Activated CD8-positive, alpha-beta T cell treated with anti-CD3 and anti-CD28 coated beads, Interleukin-2, amount 10 ng/mL, durations not matched to agents 7 days and 5 days (primary cell): Measurements from ENCODE around the gene HSD17B1. TPM values are rescaled to one million over a fixed set of nuclear protein-coding genes. Genes with fewer than 3 reads are reported as not detected.

Experiments used
- ATAC-seq: fragments of 150-1000 bp; cut with Tn5 transposase; one replicate; pipeline ENCODE4 v1.10.0; 2021; ENCODE audit warnings: moderate library complexity
- CTCF ChIA-PET: fragments of 350-600 bp; sonication (Branson Sonifier 250); formaldehyde crosslinking; loops from one replicate; lab custom pipeline; 2021; ENCODE audit warnings: antibody characterized with exemption; lab: Charles Lee
- POLR2A ChIA-PET: fragments of 350-600 bp; sonication (Branson Sonifier 250); formaldehyde crosslinking; loops from one replicate; lab custom pipeline; 2021; ENCODE audit warnings: antibody characterized with exemption; lab: Charles Lee
- DNase-seq: peaks from one replicate; pipeline ENCODE4 v3.0.0-alpha.2; 2020
- H3K27ac Mint-ChIP-seq: one replicate; pipeline ENCODE4 v1.8.0; 2021; ENCODE audit warnings: mild to moderate bottlenecking, mixed read lengths
- H3K27me3 Mint-ChIP-seq: one replicate; pipeline ENCODE4 v1.8.0; 2021; ENCODE audit warnings: low read depth, mixed read lengths
- H3K36me3 Mint-ChIP-seq: one replicate; pipeline ENCODE4 v1.8.0; 2021; ENCODE audit warnings: low read depth, mixed read lengths
- H3K4me1 Mint-ChIP-seq: one replicate; pipeline ENCODE4 v1.8.0; 2021; ENCODE audit warnings: low read depth, mixed read lengths
- H3K4me3 Mint-ChIP-seq: one replicate; pipeline ENCODE4 v1.8.0; 2021; ENCODE audit warnings: mild to moderate bottlenecking, mixed read lengths
- H3K9me3 Mint-ChIP-seq: one replicate; pipeline ENCODE4 v1.8.0; 2022; ENCODE audit warnings: mixed read lengths; ENCODE audit not compliant: insufficient read depth
- total RNA-seq, 2 experiments: library from RNA; stranded (reverse); gene quantifications; one replicate each; pipeline ENCODE4 v1.2.3, GENCODE V29; 2021

Gene HSD17B1
- total RNA-seq, 2 experiments from 2014 or later, result 0.53 to 0.60 TPM

DNA sequence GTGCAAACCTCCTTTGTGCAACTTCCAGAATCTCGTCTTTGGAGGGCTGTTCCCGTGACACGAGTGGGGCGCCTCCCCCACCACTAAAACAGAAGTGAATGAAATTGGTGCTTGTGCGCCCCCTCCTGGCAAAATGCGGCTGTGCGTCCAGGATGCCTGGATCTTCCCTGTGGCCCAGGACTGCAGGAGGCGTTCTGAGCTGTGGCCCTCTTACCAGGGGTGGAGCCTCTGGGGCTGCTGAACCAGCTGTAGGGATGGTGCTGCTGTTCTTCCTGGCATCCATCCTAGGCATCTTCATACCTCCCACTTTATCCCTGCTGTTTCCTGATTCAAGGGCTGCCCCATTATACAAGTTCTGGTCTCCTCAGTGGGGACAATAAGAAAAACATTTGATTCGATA lies 35.2 kb upstream of the HSD17B1 start:
- ATAC-seq (peak; percentile 86), DNase-seq (peak; percentile 87)
- CTCF ChIA-PET, result interaction anchor here (0.5 to 4.3 kb wide), 42 partner anchors 10 to 323 kb away, joined by 3 to 35 read pairs (median 4); partner anchors contain the start of genes CAVIN1, GHDC, NAGLU and STAT3
- no peak overlapping the region for H3K27ac Mint-ChIP-seq
- peaks cover 5% of the 10 kb centered on the region for H3K4me1 Mint-ChIP-seq
- POLR2A ChIA-PET, result no interaction called here
- no peaks in the 10 kb centered on the region for H3K36me3 Mint-ChIP-seq
- H3K4me3 Mint-ChIP-seq, result no peak overlapping the region
- H3K9me3 Mint-ChIP-seq, result no peaks in the 10 kb centered on the region
- peaks cover 8% of the 10 kb centered on the region for H3K27me3 Mint-ChIP-seq

DNA sequence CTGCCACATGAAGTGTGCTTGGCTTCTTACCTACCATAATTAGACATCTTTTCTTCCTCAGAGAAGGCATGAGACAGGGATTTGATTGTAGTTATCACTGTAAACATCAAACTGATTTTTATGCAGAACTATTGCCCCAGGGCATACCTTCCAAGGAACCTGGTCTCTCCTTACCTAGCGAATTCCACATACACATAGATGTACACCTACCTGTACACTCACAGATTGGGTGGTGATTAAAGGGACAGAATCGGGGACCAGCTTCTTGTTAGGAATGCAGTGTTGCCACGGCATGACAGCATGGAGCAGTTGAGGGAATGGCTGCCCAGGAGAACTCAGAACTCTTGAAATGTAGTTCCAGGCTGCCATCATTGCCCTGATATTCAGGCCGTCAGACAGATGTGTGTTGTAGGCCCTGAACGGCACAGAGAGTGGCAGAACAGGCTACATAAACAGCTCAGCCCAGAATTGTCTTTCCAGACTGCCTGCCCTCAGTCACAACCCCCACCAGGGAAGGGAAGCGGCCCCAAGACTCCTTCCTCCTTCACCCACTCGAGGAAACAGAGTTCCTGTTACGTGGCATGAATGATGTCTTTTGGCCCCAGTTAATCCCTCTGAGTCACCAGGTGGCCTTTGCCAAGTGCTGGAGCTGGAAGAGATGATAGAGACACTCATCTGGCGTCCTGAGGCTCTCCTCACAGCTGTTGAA lies 34.5 kb upstream of the HSD17B1 start:
- Mint-ChIP-seq H3K9me3 (no peaks in the 10 kb centered on the region), H3K27ac (no peak overlapping the region), H3K36me3 (no peaks in the 10 kb centered on the region), H3K4me3 (no peak overlapping the region), H3K27me3 (peaks cover 8% of the 10 kb centered on the region), H3K4me1 (peaks cover 5% of the 10 kb centered on the region)
- CTCF ChIA-PET, result interaction anchor here (0.5 to 4.3 kb wide), 49 partner anchors 9 to 324 kb away, joined by 3 to 35 read pairs (median 4); partner anchors contain the start of genes CAVIN1, GHDC, NAGLU and STAT3
- no peak for DNase-seq
- no peak for ATAC-seq
- POLR2A ChIA-PET, result no interaction called here

DNA sequence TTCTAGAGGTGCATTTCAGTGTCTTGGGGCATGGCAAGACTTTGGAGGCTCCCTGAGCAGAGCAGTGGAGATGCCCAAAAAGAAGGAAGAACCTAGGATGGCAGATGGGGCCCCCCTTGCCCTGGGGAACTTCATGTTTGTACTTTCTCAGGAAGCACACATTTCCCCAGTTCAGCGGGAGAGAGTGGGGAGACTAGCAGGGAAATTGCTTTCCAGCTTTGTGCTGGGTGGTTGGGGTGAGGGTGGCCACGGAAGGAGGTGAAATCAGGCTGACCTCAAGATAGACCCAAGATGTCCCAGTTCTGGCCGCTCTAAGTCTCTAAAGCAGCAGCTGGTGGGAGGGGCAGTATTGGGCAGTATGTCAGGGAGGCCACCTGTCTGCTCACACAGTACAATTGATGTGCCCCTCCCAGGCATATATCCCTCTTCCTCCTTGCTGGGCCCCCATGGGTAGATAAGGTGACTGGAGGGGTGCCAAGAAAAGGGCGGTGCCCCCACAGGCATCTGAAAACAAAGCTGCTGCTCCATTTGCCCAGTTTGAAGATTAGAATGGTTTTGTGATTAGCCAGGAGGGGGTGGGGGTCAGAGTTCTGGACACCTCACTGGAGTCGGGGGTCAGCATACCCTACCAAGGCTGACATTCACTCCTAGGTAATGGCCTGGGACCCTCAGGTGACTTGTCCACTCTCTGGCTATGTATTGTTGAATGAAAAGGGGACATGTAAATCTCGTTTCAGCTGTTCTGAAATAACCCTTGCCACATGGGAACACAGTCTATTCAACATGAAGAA lies 33.8 kb upstream of the HSD17B1 start:
- H3K27me3 Mint-ChIP-seq, result peaks cover 8% of the 10 kb centered on the region
- no peaks in the 10 kb centered on the region for H3K9me3 Mint-ChIP-seq

DNA sequence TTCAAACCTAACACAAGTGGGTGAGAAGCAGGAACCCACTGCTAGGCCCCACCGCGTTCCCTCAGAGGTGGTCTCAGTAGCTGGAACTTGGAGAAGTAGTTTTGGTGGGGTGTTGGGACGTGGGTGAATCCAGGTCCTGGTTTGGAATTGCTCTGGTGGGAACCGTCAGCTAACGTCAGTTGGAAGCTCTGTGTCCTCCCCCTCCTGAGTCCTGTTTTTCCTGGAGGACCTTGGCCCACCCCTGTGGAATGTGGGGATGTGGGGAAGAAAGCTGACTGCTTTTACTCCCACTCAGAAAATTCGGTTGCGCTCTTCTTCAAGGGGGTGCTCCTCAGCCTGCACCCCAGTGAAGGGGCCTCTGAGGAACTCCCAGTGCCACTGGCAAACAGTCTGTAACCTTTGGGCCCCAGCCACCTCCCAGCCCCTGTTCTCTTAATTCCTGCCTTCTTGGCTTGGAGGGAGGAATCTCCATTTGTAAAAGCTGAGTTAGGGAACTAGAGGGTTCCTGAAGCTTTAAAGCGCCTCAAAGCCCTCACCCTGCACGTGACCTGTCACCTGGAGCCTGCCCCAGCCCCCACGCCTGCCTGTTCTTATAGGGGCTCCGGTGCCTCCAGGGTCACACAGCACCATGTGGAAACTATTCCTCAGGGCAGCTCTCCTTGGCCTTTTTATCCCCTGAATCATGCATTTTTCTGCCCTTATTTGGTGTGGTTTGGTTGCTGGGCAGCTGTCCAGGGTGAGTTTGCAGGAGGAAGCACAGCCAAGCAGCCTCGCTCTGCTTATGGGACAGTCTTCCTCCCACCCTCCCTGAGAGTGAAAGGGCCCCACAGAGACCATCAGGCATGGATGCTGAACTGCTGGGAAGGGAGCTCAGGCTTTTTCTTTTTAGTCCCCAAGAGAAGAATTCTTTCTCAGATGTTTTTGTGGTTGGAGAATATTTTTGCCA lies 32.9 kb upstream of the HSD17B1 start:
- H3K4me3 Mint-ChIP-seq, result no peak overlapping the region
- peaks cover 8% of the 10 kb centered on the region for H3K27me3 Mint-ChIP-seq
- DNase-seq (no peak), ATAC-seq (no peak)
- H3K36me3 Mint-ChIP-seq, result no peaks in the 10 kb centered on the region
- CTCF ChIA-PET, result interaction anchor here (0.6 to 4.3 kb wide), 27 partner anchors 7 to 297 kb away, joined by 3 to 35 read pairs (median 5); partner anchors contain the start of genes NAGLU and PSMC3IP
- peaks cover 7% of the 10 kb centered on the region for H3K4me1 Mint-ChIP-seq
- H3K9me3 Mint-ChIP-seq, result no peaks in the 10 kb centered on the region
- POLR2A ChIA-PET, result interaction anchor here (1.4 kb wide), 1 partner anchor 48 kb away, joined by 3 read pairs; no protein-coding TSS in a partner anchor
- no peak overlapping the region for H3K27ac Mint-ChIP-seq

More for the DNA sequence above, 33.8 kb upstream of the HSD17B1 start:
- ChIA-PET CTCF (interaction anchor here (0.5 to 4.3 kb wide), 29 partner anchors 8 to 296 kb away, joined by 3 to 35 read pairs (median 5); partner anchors contain the start of genes CAVIN1 and NAGLU), POLR2A (no interaction called here)
- peaks cover 5% of the 10 kb centered on the region for H3K4me1 Mint-ChIP-seq
- no peak for DNase-seq
- H3K4me3 Mint-ChIP-seq, result no peak overlapping the region
- H3K36me3 Mint-ChIP-seq, result no peaks in the 10 kb centered on the region
- no peak for ATAC-seq
- no peak overlapping the region for H3K27ac Mint-ChIP-seq

DNA sequence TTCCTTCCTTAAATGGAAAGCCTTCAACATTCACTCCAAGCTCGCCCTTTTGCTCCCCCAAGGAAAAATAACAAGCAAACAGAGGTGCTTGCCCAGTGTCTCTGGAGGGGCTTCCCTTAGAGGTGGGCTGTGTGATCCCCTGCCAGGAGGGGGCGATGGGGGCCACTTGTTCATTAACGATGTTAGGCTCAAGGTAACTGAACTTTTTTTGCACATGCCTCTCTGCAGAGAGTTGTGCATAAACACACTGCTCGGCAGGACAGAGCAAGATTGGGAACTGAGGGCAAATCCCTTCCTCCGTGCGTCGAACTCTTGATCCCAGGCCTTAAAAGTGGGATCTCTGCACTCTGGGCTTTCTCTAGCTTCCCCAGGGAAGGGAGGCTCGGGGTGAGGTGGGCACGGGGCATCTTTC lies 32.2 kb upstream of the HSD17B1 start:
- ATAC-seq, result peak; percentile 53
- Mint-ChIP-seq H3K27me3 (peaks cover 8% of the 10 kb centered on the region), H3K36me3 (no peaks in the 10 kb centered on the region), H3K4me1 (peaks cover 7% of the 10 kb centered on the region), H3K4me3 (no peak overlapping the region), H3K27ac (no peak overlapping the region), H3K9me3 (no peaks in the 10 kb centered on the region)
- DNase-seq, result peak; percentile 68
- ChIA-PET CTCF (interaction anchor here (0.7 to 4.3 kb wide), 16 partner anchors 10 to 298 kb away, joined by 3 to 35 read pairs (median 6); partner anchors contain the start of genes NAGLU and PSMC3IP), POLR2A (interaction anchor here (0.6 to 1.4 kb wide), 4 partner anchors 47 to 107 kb away, joined by 3 read pairs; partner anchors contain the start of gene CAVIN1)

DNA sequence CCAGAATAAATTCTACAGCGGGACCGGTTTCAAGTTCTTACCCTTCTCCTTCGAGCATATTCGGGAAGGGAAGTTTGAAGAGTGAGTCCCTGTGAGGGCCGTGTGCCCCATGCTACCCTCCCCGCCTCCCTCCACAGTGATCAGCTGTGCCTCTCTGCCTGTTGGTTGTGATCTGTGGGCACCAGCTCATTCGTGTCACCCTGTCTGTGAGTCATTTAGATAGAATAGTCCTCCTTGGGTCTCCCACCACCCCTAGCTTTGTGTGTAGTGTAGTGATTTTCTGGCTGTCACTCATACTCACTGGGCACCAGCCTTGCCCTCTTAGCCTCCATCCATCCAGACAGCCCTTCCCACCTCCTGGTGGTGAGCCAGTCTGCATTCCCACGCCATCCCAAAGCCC lies 31.7 kb upstream of the HSD17B1 start:
- H3K27ac Mint-ChIP-seq, result no peak overlapping the region
- peaks cover 8% of the 10 kb centered on the region for H3K27me3 Mint-ChIP-seq
- no peak for DNase-seq
- no peaks in the 10 kb centered on the region for H3K9me3 Mint-ChIP-seq
- H3K36me3 Mint-ChIP-seq, result no peaks in the 10 kb centered on the region
- H3K4me1 Mint-ChIP-seq, result peaks cover 7% of the 10 kb centered on the region
- CTCF ChIA-PET, result interaction anchor here (1.0 to 4.3 kb wide), 10 partner anchors 10 to 243 kb away, joined by 3 to 35 read pairs (median 7); partner anchors contain the start of gene PSMC3IP
- POLR2A ChIA-PET, result interaction anchor here (0.6 to 1.4 kb wide), 4 partner anchors 46 to 107 kb away, joined by 3 read pairs; partner anchors contain the start of gene CAVIN1
- ATAC-seq, result no peak
- no peak overlapping the region for H3K4me3 Mint-ChIP-seq

DNA sequence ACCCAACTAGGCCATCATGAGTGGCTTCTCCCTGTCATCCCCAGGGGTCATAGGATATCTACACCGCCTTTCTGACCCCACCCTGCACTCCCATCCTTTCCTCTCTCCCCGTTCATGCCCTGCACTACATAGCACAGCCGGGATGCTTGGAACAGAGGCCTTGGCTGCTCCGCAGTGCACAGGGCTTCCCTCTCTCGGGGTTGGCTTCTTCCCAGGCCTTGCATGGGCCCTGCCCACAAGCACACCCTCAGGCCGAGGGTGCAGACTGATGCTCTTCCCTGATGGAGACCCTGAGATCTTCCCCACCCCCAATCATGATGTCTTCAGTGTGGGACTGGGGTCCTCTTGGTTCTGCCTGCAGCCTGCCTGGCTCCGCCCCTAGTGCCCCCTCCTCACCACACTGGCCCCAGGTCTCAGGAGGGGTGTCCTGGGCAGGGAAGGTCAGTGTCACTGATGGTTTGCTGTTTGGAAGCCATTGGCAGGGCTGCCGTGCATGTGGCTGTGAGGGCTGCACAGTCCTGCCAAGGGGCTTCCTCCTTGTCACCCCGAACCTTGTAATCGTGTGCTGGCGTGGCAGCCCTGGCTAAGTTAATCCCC lies 31.0 kb upstream of the HSD17B1 start:
- ATAC-seq, result no peak
- Mint-ChIP-seq H3K9me3 (no peaks in the 10 kb centered on the region), H3K4me1 (peaks cover 9% of the 10 kb centered on the region), H3K36me3 (no peaks in the 10 kb centered on the region), H3K4me3 (no peak overlapping the region), H3K27me3 (peaks cover 8% of the 10 kb centered on the region), H3K27ac (no peak overlapping the region)
- CTCF ChIA-PET, result interaction anchor here (4.3 kb wide), 1 partner anchor 9 kb away, joined by 31 read pairs; no protein-coding TSS in a partner anchor
- no peak for DNase-seq
- POLR2A ChIA-PET, result no interaction called here

GRCh38 chr17:42522263-42522790 lies 30.4 kb upstream of the HSD17B1 start:
- ChIA-PET POLR2A (no interaction called here), CTCF (no interaction called here)
- H3K4me1 Mint-ChIP-seq, result peaks cover 11% of the 10 kb centered on the region

DNA sequence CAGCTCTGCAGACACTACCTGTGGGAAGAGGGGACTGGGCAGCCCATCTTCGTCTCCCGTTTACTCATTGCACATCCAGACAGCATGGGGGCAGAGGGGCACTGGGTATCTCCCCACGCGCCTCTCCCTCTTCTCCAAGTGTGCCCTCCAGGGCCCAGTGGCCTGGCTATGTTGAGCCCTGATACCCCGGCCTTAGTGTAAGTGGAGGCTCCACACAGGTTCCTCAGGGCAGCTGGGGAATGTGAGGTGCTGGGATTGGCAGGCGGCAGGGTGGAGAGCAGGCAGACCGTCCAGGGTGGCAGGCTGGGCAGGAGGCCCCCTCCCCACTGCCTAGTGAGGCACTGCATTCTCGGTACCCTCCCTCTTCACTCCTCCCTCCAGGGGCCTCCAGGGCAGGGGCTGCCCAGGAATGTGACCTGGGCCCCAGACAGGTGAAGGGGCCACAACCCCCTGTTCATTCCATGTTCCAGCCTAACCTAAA lies 29.9 kb upstream of the HSD17B1 start:
- peaks cover 8% of the 10 kb centered on the region for H3K4me1 Mint-ChIP-seq
- no peak overlapping the region for H3K27ac Mint-ChIP-seq
- no peaks in the 10 kb centered on the region for H3K36me3 Mint-ChIP-seq
- no peak for ATAC-seq
- DNase-seq, result no peak
- no peaks in the 10 kb centered on the region for H3K9me3 Mint-ChIP-seq
- ChIA-PET POLR2A (no interaction called here), CTCF (no interaction called here)
- H3K4me3 Mint-ChIP-seq, result no peak overlapping the region
- H3K27me3 Mint-ChIP-seq, result peaks cover 8% of the 10 kb centered on the region

More at GRCh38 chr17:42522263-42522790, 30.4 kb upstream of the HSD17B1 start:
- Mint-ChIP-seq H3K27me3 (peaks cover 8% of the 10 kb centered on the region), H3K36me3 (no peaks in the 10 kb centered on the region), H3K27ac (no peak overlapping the region), H3K9me3 (no peaks in the 10 kb centered on the region), H3K4me3 (no peak overlapping the region)
- ATAC-seq (no peak), DNase-seq (no peak)

GRCh38 chr17:42525221-42525620 lies 27.5 kb upstream of the HSD17B1 start:
- ATAC-seq, result no peak
- ChIA-PET CTCF (interaction anchor here (0.7 to 1.3 kb wide), 3 partner anchors 122 to 305 kb away, joined by 3 read pairs; no protein-coding TSS in a partner anchor), POLR2A (no interaction called here)
- Mint-ChIP-seq H3K27ac (no peak overlapping the region), H3K9me3 (no peaks in the 10 kb centered on the region), H3K4me3 (no peak overlapping the region), H3K27me3 (peaks cover 5% of the 10 kb centered on the region), H3K4me1 (peaks cover 25% of the 10 kb centered on the region), H3K36me3 (no peaks in the 10 kb centered on the region)
- DNase-seq, result no peak
